ENCODE data around the gene PSMD6. TPM values are rescaled to one million over a fixed set of nuclear protein-coding genes. Genes with fewer than 3 reads are reported as not detected.

Gene PSMD6
- total and polyA plus RNA-seq, 12 donors = 39.0 to 103 (median 86.3) TPM

- Histone ChIP-seq H3K27ac (peak overlapping the region in 2 of 10 donors; percentile 9 to 11), H3K9me3 (no peaks in the 10 kb centered on the region), H3K27me3 (no peaks in the 10 kb centered on the region), H3K4me3 (no peak overlapping the region), H3K4me1 (peaks cover 0 to 19% (median 9%) of the 10 kb centered on the region in 9 donors), H3K36me3 (no peaks in the 10 kb centered on the region)
- intact Hi-C loops (cut with DNase I) = loop anchor here in 1 of 10 donors (5.0 kb wide), 1 partner anchor 70 kb away; no protein-coding TSS in a partner anchor
- ATAC-seq (peak in 6 of 8 donors; percentile 46 to 73 (median 66)), DNase-seq (no peak)
- WGBS, 2 donors = 54 to 61% methylated on average over 10 of the region's 10 CpGs
- no peak for TF ChIP-seq CTCF (IDR thresholded peaks at IDR 0.05)
Observed at GRCh38 chr3:64067506-64068346, 44.4 kb upstream of the PSMD6 start.

- no peaks in the 10 kb centered on the region for H3K36me3 ChIP-seq
- peaks cover 0 to 24% (median 9%) of the 10 kb centered on the region in 9 donors for H3K4me1 ChIP-seq
- no peaks in the 10 kb centered on the region for H3K9me3 ChIP-seq
- no peak for TF ChIP-seq CTCF (IDR thresholded peaks at IDR 0.05)
- DNase-seq (no peak), ATAC-seq (no peak)
- no peaks in the 10 kb centered on the region for H3K27me3 ChIP-seq
- intact Hi-C loops (cut with DNase I) = loop anchor here in 1 of 10 donors (5.0 kb wide), 1 partner anchor 72 kb away; no protein-coding TSS in a partner anchor
- no peak overlapping the region for H3K4me3 ChIP-seq
- 92 to 96% methylated on average over 2 of the region's 2 CpGs for WGBS, 2 donors
- H3K27ac ChIP-seq = no peak overlapping the region
Observed at GRCh38 chr3:64064804-64065203, 41.5 kb upstream of the PSMD6 start.

GRCh38 chr3:64063983-64064438 is 40.7 kb upstream of the PSMD6 start:
- DNase-seq (no peak), ATAC-seq (peak in 1 of 8 donors; percentile 15)
- Histone ChIP-seq H3K9me3 (no peaks in the 10 kb centered on the region), H3K4me1 (peaks cover 0 to 24% (median 9%) of the 10 kb centered on the region in 9 donors), H3K4me3 (no peak overlapping the region), H3K27me3 (no peaks in the 10 kb centered on the region), H3K36me3 (no peaks in the 10 kb centered on the region), H3K27ac (peak overlapping the region in 6 of 10 donors; percentile 14 to 65 (median 43))
- intact Hi-C loops (cut with DNase I) = no loop called here
- 62 to 63% methylated on average over 2 of the region's 2 CpGs for WGBS, 2 donors
- no peak for TF ChIP-seq CTCF (IDR thresholded peaks at IDR 0.05)

- Histone ChIP-seq H3K9me3 (no peaks in the 10 kb centered on the region), H3K4me1 (peaks cover 0 to 24% (median 9%) of the 10 kb centered on the region in 9 donors), H3K36me3 (no peaks in the 10 kb centered on the region), H3K4me3 (no peak overlapping the region), H3K27me3 (no peaks in the 10 kb centered on the region), H3K27ac (peak overlapping the region in 7 of 10 donors; percentile 14 to 65 (median 40))
- 64 to 74% methylated on average over 5 of the region's 5 CpGs for WGBS, 2 donors
- TF ChIP-seq CTCF (IDR thresholded peaks at IDR 0.05) = no peak
- intact Hi-C loops (cut with DNase I) = no loop called here
- DNase-seq (no peak), ATAC-seq (peak in 6 of 8 donors; percentile 31 to 73 (median 58))
Observed at GRCh38 chr3:64063207-64063982, 40.1 kb upstream of the PSMD6 start.
